Stomach (tissue), 9 donors: ENCODE results near the gene DOCK3. TPM values are rescaled to one million over a fixed set of nuclear protein-coding genes. Genes with fewer than 3 reads are reported as not detected.

Experiments
- DNase-seq, 2 donors: peaks; one replicate each; pipeline versions ENCODE4 v3.0.0 to v3.0.0-alpha.2; 2013 to 2019
- H3K27ac ChIP-seq, 5 donors: fragments of 200-600 bp in 4 of 5; sonication (generic) in 4 of 5; one replicate each; pipeline ENCODE4 v1.5.1; 2013 to 2019; ENCODE audit warnings: mild to moderate bottlenecking in 1 of 5, moderate library complexity in 1 of 5
- H3K27me3 ChIP-seq, 3 donors: fragments of 200-600 bp; sonication (generic); one replicate each; pipeline ENCODE4 v1.5.1; 2017 to 2019; ENCODE audit warnings: mixed run types in 1 of 3
- H3K36me3 ChIP-seq, 4 donors: fragments of 200-600 bp; sonication (generic); 1 replicate in 3 of 4; 2 replicates in 1 of 4; pipeline ENCODE4 v1.5.1; 2016 to 2019
- H3K4me1 ChIP-seq, 4 donors: fragments of 200-600 bp; sonication (generic); one replicate each; pipeline ENCODE4 v1.5.1; 2016 to 2019
- H3K4me3 ChIP-seq, 4 donors: fragments of 200-600 bp; sonication (generic) in 3 of 4; one replicate each; pipeline ENCODE4 v1.5.1; 2016 to 2019; ENCODE audit warnings: mild to moderate bottlenecking in 1 of 4
- H3K9me3 ChIP-seq, 4 donors: fragments of 200-600 bp; sonication (generic); one replicate each; pipeline ENCODE4 v1.5.1; 2016 to 2019
- EP300 ChIP-seq: sonication (generic); formaldehyde crosslinking; IDR thresholded peaks from one replicate; pipeline ENCODE4 v1.6.1; 2017; ENCODE audit warnings: antibody characterized with exemption
- POLR2A ChIP-seq, 4 donors: fragments of 450-650 bp; IDR thresholded peaks; one replicate each; pipeline ENCODE4 v1.6.1; 2016; ENCODE audit warnings: antibody characterized with exemption in 4 of 4, control low read depth in 2 of 4, mild to moderate bottlenecking in 1 of 4, moderate library complexity in 1 of 4
- POLR2AphosphoS5 ChIP-seq, 3 donors: sonication (generic); formaldehyde crosslinking; IDR thresholded peaks; one replicate each; pipeline ENCODE4 v1.6.1; 2016; ENCODE audit warnings: antibody characterized with exemption in 3 of 3
- WGBS, 5 donors: extraction: QIAGEN DNeasy Blood & Tissue Kit in 3 of 5; methylation state at CpG; one replicate each; pipeline versions ENCODE4 v1.1.5 to v1.1.7; 2013 to 2018; 5-methylcytosine and 5-hydroxymethylcytosine counted together
- intact Hi-C: fragments of 100-400 bp; cut with DNase I; formaldehyde crosslinking; loops from one replicate; pipeline ENCODE4 v1.15.1; 2023; ENCODE audit warnings: low total_unique reads
- polyA plus RNA-seq, 3 donors: library from polyadenylated mRNA; stranded (reverse); fragments of 200-250 nt; gene quantifications; one replicate each; pipeline ENCODE4 v1.2.3, GENCODE V29; 2013
- total RNA-seq, 5 donors: library from RNA; depleted of rRNA; stranded (reverse); fragments of >200 nt; gene quantifications; one replicate each; pipeline versions ENCODE4 v1.1.0 to v1.2.3, GENCODE V29; 2014 to 2016
- TF ChIP-seq, protein P1 (sequence below), 7 experiments: fragments of 450-650 bp in 4 of 7; fragments of 200-600 bp in 3 of 7; sonication (generic) in 3 of 7; IDR thresholded peaks; one replicate each; pipeline ENCODE4 v1.5.1; 2016 to 2019; ENCODE audit warnings: antibody characterized with exemption in 7 of 7, control low read depth in 2 of 7, mild to moderate bottlenecking in 1 of 7
- donor health status: healthy with polysubstance abuse.
- donor health status: Bipolar disorder and iron deficiency.
- donor health status: healthy.

DOCK3 gene
- total and polyA plus RNA-seq, 8 donors, result 0.06 to 2.3 (median 1.0) TPM; not detected in 2

DNA sequence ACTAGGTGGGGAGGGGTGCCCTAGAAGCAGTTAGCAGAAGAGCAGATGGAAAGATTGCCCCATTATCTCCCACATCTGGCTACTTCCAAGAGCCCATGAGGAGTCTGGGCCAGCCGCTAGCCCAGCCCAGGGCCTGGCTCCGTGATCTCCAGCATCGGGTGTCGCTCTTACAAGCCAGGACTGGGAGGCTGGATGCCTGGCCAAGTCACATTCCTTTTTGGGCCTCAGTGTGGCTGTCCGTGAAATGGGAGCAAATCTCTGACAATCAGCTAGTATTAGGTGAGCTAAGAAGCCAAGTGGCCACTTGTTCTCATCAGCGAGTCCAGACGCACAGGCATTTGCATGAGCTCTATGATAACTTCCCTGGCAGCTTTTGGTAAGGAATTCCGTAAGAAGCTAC is 23.3 kb upstream of the DOCK3 start:
- TF ChIP-seq EP300 (no peak), POLR2A (IDR thresholded peaks at IDR 0.05) (no peak), POLR2AphosphoS5 (IDR thresholded peaks at IDR 0.05) (no peak)
- TF ChIP-seq, protein P1, sequence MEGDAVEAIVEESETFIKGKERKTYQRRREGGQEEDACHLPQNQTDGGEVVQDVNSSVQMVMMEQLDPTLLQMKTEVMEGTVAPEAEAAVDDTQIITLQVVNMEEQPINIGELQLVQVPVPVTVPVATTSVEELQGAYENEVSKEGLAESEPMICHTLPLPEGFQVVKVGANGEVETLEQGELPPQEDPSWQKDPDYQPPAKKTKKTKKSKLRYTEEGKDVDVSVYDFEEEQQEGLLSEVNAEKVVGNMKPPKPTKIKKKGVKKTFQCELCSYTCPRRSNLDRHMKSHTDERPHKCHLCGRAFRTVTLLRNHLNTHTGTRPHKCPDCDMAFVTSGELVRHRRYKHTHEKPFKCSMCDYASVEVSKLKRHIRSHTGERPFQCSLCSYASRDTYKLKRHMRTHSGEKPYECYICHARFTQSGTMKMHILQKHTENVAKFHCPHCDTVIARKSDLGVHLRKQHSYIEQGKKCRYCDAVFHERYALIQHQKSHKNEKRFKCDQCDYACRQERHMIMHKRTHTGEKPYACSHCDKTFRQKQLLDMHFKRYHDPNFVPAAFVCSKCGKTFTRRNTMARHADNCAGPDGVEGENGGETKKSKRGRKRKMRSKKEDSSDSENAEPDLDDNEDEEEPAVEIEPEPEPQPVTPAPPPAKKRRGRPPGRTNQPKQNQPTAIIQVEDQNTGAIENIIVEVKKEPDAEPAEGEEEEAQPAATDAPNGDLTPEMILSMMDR (IDR thresholded peaks at IDR 0.05), result no peak
- intact Hi-C loops, result no loop called here
- Histone ChIP-seq H3K4me3 (no peak overlapping the region), H3K27ac (no peak overlapping the region), H3K36me3 (peaks cover 0 to 34% (median 31%) of the 10 kb centered on the region in 4 donors), H3K9me3 (no peaks in the 10 kb centered on the region), H3K4me1 (peaks cover 0 to 15% (median 4%) of the 10 kb centered on the region in 4 donors), H3K27me3 (no peaks in the 10 kb centered on the region)
- no peak for DNase-seq
- 81 to 92% (median 86%) methylated on average over 8 of the region's 8 CpGs for WGBS, 5 donors

DNA sequence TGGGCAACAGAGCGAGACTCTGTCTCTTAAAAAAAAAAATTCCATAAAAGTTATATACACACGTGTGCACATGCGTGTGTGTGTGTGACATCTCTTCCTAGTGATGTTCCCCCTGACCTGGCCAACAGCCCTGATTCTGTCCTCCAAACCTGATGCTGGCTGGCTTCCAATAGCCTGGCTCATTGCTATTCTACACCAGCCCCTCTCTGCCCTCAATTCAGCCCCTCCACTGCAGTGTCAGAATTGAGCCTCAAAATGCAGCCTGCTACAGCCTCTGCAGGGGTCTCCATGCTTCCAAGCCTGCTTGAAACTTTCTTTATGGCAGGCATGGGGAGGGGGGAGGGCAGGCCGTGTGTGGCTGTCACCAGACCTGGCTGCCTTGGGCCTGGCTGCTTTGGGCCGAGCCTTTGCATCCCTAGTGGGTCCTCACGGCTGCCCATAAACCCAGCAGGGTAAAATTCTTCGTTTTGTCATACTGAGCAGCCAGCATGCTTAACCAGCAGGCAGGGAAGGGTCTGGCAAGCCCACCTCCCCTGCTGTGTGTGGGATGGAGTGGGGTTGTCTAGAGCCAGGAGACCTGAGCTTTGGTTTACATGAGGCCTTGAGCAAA is 22.7 kb upstream of the DOCK3 start:
- Histone ChIP-seq H3K9me3 (no peaks in the 10 kb centered on the region), H3K27ac (no peak overlapping the region), H3K4me3 (no peak overlapping the region), H3K36me3 (peaks cover 0 to 29% (median 25%) of the 10 kb centered on the region in 4 donors), H3K4me1 (peaks cover 0 to 15% (median 4%) of the 10 kb centered on the region in 4 donors), H3K27me3 (no peaks in the 10 kb centered on the region)
- TF ChIP-seq POLR2A (IDR thresholded peaks at IDR 0.05), result no peak
- no peak for TF ChIP-seq EP300
- TF ChIP-seq, protein P1 (IDR thresholded peaks at IDR 0.05), result no peak
- TF ChIP-seq POLR2AphosphoS5 (IDR thresholded peaks at IDR 0.05), result no peak
- DNase-seq, result no peak
- WGBS, 5 donors, result 57 to 75% (median 61%) methylated on average over 5 to 7 of the region's 7 CpGs
- intact Hi-C loops, result no loop called here

DNA sequence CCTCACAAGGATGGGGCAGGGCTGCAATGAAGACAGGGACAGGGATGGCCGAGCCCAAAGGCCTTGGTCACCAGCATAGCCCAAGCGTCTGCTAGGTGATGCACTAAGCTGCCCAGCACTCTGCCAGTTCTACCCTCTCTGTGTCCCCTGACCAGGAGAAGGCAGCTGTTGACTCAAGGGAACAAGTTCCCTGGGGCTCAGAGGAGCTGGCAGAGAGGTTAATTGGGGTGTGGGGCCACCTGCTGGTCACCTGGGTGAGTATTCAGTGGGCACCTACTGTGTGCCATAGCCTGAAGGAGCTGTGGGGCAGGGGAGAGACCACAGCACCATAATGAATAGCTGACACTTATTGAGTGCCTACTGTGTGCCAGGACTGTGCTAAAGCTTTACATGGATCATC is 22.0 kb upstream of the DOCK3 start:
- Histone ChIP-seq H3K4me3 (no peak overlapping the region), H3K9me3 (no peaks in the 10 kb centered on the region), H3K36me3 (peaks cover 0 to 22% (median 18%) of the 10 kb centered on the region in 4 donors), H3K27ac (no peak overlapping the region), H3K4me1 (peaks cover 0 to 15% (median 4%) of the 10 kb centered on the region in 4 donors), H3K27me3 (no peaks in the 10 kb centered on the region)
- DNase-seq, result peak; percentile 48 to 53
- TF ChIP-seq, protein P1 (IDR thresholded peaks at IDR 0.05), result peak in 4 of 7 experiments; percentile 23 to 40 (median 32)
- TF ChIP-seq POLR2A (IDR thresholded peaks at IDR 0.05) (no peak), POLR2AphosphoS5 (IDR thresholded peaks at IDR 0.05) (no peak)
- 41 to 74% (median 47%) methylated on average over 2 of the region's 2 CpGs; no CpG with 5 or more reads in 1 of the 5 donors for WGBS, 5 donors
- intact Hi-C loops, result no loop called here

DNA sequence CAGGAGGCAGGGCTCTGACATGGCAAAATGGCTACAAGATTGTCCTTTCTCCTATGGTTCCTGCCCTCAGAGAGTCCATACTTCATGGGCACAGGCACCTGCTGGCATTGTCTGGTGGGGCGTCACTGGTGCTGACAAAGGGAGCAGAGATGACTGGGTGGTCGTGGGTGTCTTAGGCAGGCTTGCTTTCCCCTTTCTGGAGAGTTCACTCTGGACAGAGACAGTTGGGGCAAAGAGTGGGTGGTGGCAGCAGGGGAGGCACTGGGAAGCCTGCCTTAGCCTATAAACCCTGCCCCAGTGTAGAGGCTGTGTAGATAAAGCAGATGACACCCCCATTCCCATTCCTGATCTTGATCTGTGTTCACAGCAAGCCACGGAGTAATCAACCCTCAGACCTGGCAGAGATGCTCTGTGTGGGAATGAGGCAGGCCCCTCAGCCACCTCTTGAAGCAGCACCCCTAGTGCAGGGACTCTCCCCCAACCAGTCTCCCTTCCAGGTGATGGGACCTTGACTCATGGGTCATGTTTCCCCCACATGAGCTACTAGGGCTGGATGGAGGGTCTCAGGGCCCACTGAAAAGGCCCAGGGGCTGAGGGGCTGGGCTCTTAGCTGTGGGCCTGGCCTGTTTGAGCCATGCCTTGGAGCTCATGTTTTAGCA is 20.7 kb upstream of the DOCK3 start:
- intact Hi-C loops, result no loop called here

More for the DNA sequence above, 20.7 kb upstream of the DOCK3 start:
- WGBS, 5 donors, result 51 to 71% (median 61%) methylated on average over 3 of the region's 3 CpGs
- TF ChIP-seq POLR2A (IDR thresholded peaks at IDR 0.05) (no peak), EP300 (no peak), POLR2AphosphoS5 (IDR thresholded peaks at IDR 0.05) (no peak)
- TF ChIP-seq, protein P1 (IDR thresholded peaks at IDR 0.05), result no peak
- no peaks in the 10 kb centered on the region for H3K9me3 ChIP-seq
- H3K36me3 ChIP-seq, result peaks cover 0 to 8% (median 6%) of the 10 kb centered on the region in 4 donors
- no peaks in the 10 kb centered on the region for H3K27me3 ChIP-seq
- H3K4me1 ChIP-seq, result peaks cover 0 to 9% (median 4%) of the 10 kb centered on the region in 4 donors
- no peak overlapping the region for H3K4me3 ChIP-seq
- no peak for DNase-seq
- H3K27ac ChIP-seq, result no peak overlapping the region
